ENCODE measurements around the gene IFRD1. TPM values are rescaled to one million over a fixed set of nuclear protein-coding genes. Genes with fewer than 3 reads are reported as not detected.
"Not testable (repeated sequence)": the region's sequence is repeated elsewhere in the genome, so short reads cannot be mapped to it uniquely, and the experiment has no call there.

Gene IFRD1
- total and polyA plus RNA-seq, 8 donors: 37.4 to 54.1 (median 46.9) TPM

DNA sequence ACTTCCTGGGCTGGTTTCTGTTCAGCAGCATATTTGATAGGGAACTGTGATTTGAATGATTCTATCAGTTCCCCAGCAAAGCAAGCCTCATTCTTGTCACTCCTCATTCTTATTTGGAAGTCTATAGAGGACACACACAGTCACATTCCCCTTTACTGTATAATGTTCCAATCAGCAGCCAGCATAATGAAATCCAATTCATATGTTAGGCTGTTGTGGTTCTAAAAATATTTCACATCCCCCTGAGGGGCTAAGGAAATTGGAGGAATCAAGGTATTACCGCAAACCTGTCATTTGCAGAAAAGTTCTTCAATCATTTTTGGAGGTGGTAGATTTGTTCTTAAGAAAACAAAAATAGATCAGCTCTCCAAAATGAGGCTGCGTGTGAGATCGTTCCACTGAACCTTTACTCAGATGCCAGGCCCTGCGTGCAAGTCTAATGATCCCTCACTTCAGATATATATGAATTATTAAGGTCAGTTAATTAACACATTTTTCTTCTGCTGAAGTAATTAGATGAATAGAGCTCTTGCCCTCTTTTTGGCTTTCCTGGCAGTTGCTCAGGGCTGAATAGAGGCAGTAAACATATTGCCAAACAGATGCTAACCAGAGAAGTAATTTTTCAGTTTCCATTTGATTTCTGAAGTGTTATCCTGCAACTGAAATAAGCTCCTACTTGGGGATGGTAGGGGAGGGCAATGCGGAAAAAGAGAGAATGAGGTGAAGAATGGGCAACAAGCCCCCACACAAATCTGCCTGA, 62.4 kb downstream of the IFRD1 start:
- H3K27ac ChIP-seq: no peak overlapping the region
- intact Hi-C loops (cut with DNase I): no loop called here
- no peaks in the 10 kb centered on the region for H3K9me3 ChIP-seq
- no peak overlapping the region for H3K4me3 ChIP-seq
- DNase-seq (no peak), ATAC-seq (no peak)
- H3K4me1 ChIP-seq: no peaks in the 10 kb centered on the region
- no peaks in the 10 kb centered on the region for H3K27me3 ChIP-seq
- TF ChIP-seq, protein P1, sequence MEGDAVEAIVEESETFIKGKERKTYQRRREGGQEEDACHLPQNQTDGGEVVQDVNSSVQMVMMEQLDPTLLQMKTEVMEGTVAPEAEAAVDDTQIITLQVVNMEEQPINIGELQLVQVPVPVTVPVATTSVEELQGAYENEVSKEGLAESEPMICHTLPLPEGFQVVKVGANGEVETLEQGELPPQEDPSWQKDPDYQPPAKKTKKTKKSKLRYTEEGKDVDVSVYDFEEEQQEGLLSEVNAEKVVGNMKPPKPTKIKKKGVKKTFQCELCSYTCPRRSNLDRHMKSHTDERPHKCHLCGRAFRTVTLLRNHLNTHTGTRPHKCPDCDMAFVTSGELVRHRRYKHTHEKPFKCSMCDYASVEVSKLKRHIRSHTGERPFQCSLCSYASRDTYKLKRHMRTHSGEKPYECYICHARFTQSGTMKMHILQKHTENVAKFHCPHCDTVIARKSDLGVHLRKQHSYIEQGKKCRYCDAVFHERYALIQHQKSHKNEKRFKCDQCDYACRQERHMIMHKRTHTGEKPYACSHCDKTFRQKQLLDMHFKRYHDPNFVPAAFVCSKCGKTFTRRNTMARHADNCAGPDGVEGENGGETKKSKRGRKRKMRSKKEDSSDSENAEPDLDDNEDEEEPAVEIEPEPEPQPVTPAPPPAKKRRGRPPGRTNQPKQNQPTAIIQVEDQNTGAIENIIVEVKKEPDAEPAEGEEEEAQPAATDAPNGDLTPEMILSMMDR (IDR thresholded peaks at IDR 0.05): no peak
- H3K36me3 ChIP-seq: no peaks in the 10 kb centered on the region

DNA sequence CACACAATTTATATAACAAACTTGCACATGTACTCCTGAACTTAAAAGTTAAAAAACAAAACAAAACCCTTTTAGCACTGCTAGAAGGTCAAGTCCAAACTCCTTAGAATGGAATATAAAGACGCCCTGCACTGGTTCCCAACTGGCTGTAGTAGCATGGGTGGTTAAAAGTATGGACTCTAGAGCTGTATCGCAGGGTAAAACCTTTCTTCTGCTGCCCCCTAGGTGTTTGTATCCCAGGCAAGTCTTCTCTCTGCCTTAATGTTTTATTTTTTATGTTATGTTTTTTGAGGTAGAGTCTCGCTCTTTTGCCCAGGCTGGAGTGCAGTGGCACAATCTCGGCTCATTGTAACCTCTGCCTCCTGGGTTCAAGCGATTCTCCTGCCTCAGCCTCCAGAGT, 65.7 kb downstream of the IFRD1 start:
- H3K27ac ChIP-seq: no peak overlapping the region
- H3K9me3 ChIP-seq: no peaks in the 10 kb centered on the region
- intact Hi-C loops (cut with DNase I): no loop called here
- ATAC-seq (no peak), DNase-seq (no peak)
- TF ChIP-seq, protein P1 (IDR thresholded peaks at IDR 0.05): no peak
- no peak overlapping the region for H3K4me3 ChIP-seq
- H3K36me3 ChIP-seq: no peaks in the 10 kb centered on the region
- no peaks in the 10 kb centered on the region for H3K27me3 ChIP-seq
- H3K4me1 ChIP-seq: no peaks in the 10 kb centered on the region

GRCh38 chr7:112516418-112516817, 66.2 kb downstream of the IFRD1 start:
- ATAC-seq; H3K9me3 ChIP-seq; DNase-seq; H3K36me3 ChIP-seq; H3K4me1 ChIP-seq; H3K27me3 ChIP-seq; intact Hi-C loops (cut with DNase I); H3K27ac ChIP-seq; H3K4me3 ChIP-seq: not testable (repeated sequence)

DNA sequence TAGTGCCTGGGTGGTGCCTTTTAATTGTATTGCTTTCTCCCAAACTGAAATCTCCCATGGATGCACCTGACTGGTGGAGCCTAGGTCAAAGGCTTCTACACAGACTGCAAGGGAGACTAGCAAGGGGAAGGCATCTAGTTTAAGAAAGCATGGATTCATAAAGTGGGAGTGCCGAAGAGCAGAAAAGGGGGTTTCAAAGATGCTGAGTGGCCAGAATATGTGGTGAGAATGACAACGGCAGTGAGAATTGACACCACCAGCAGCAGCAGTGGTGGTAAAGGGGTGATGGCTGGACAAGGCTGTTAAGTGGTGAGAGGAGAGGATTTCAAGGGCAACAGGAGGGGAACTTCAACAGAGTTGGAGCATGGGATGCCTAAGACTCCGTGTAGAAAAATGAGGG, 67.2 kb downstream of the IFRD1 start:
- DNase-seq: no peak
- TF ChIP-seq, protein P1 (IDR thresholded peaks at IDR 0.05): no peak
- no peaks in the 10 kb centered on the region for H3K36me3 ChIP-seq
- no peaks in the 10 kb centered on the region for H3K27me3 ChIP-seq
- intact Hi-C loops (cut with DNase I): no loop called here
- no peak overlapping the region for H3K4me3 ChIP-seq
- no peak overlapping the region for H3K27ac ChIP-seq
- ATAC-seq: no peak
- no peaks in the 10 kb centered on the region for H3K9me3 ChIP-seq
- no peaks in the 10 kb centered on the region for H3K4me1 ChIP-seq

GRCh38 chr7:112520787-112521186, 70.5 kb downstream of the IFRD1 start:
- intact Hi-C loops (cut with DNase I): no loop called here
- Histone ChIP-seq H3K27ac (no peak overlapping the region), H3K4me3 (no peak overlapping the region), H3K9me3 (no peaks in the 10 kb centered on the region), H3K4me1 (no peaks in the 10 kb centered on the region), H3K27me3 (no peaks in the 10 kb centered on the region), H3K36me3 (no peaks in the 10 kb centered on the region)
- ATAC-seq: no peak
- no peak for DNase-seq
- TF ChIP-seq, protein P1 (IDR thresholded peaks at IDR 0.05): no peak

GRCh38 chr7:112521942-112522341, 71.7 kb downstream of the IFRD1 start:
- ATAC-seq (no peak), DNase-seq (no peak)
- H3K27me3 ChIP-seq: no peaks in the 10 kb centered on the region
- no peaks in the 10 kb centered on the region for H3K4me1 ChIP-seq
- H3K9me3 ChIP-seq: no peaks in the 10 kb centered on the region
- TF ChIP-seq, protein P1 (IDR thresholded peaks at IDR 0.05): no peak
- intact Hi-C loops (cut with DNase I): no loop called here
- no peak overlapping the region for H3K4me3 ChIP-seq
- H3K36me3 ChIP-seq: no peaks in the 10 kb centered on the region
- no peak overlapping the region for H3K27ac ChIP-seq
